K562 (cell line): ENCODE data around the gene ANTKMT. TPM values are rescaled to one million over a fixed set of nuclear protein-coding genes. Genes with fewer than 3 reads are reported as not detected.

Source experiments
- ARID3A ChIP-seq: IDR thresholded peaks from 2 replicates; pipeline ENCODE4 v1.6.1; 2012; ENCODE audit warnings: low read depth, low read length, improper control_type of control experiment, borderline replicate concordance
- CBX1 ChIP-seq: sonication (generic); IDR thresholded peaks from 2 replicates; pipeline ENCODE4 v1.6.1; 2016; ENCODE audit warnings: antibody characterized with exemption, low read depth, mild to moderate bottlenecking
- DMBX1 ChIP-seq: fragments of 250-450 bp; sonication (Bioruptor Pico); IDR thresholded peaks from 2 replicates; pipeline ENCODE4 v1.8.0; 2022; ENCODE audit warnings: inconsistent platforms, mild to moderate bottlenecking, moderate library complexity, borderline replicate concordance
- HDAC1 ChIP-seq, 2 experiments: fragments of 450-650 bp; IDR thresholded peaks; 2 replicates each; pipeline ENCODE4 v1.6.1; 2016 to 2017; ENCODE audit warnings: inconsistent platforms in 1 of 2, mild to moderate bottlenecking in 1 of 2, moderate library complexity in 1 of 2
- JUN ChIP-seq, 2 experiments: sonication (generic) in 1 of 2; formaldehyde crosslinking in 1 of 2; IDR thresholded peaks; 2 replicates each; pipeline versions ENCODE4 v1.6.1 to v1.8.0; 2012 to 2022; ENCODE audit warnings: borderline replicate concordance in 2 of 2, mild to moderate bottlenecking in 2 of 2, improper control_type of control experiment in 1 of 2, low read depth in 1 of 2, low read length in 1 of 2, missing genetic modification reagents in 1 of 2
- MXI1 ChIP-seq: IDR thresholded peaks from 2 replicates; pipeline ENCODE4 v1.6.1; 2011; ENCODE audit warnings: low read depth, mild to moderate bottlenecking, improper control_type of control experiment, low read length
- NR2C1 ChIP-seq, 2 experiments: fragments of 450-650 bp; IDR thresholded peaks; 2 replicates each; pipeline ENCODE4 v1.6.1; 2017; ENCODE audit warnings: mild to moderate bottlenecking in 2 of 2, antibody characterized with exemption in 1 of 2, inconsistent platforms in 1 of 2, missing compliant biosample characterization in 1 of 2, missing genetic modification characterization in 1 of 2
- RBM22 ChIP-seq: fragments of 200-400 bp; formaldehyde crosslinking; IDR thresholded peaks from 2 replicates; pipeline ENCODE4 v1.6.1; 2018; ENCODE audit warnings: low read length, low read depth; ENCODE audit not compliant: poor library complexity, severe bottlenecking
- RHOXF2B ChIP-seq: fragments of 250-450 bp; sonication (Bioruptor Pico); conservative IDR thresholded peaks from 2 replicates; pipeline ENCODE4 v1.5.1; 2021
- SMAD4 ChIP-seq: fragments of 250-450 bp; sonication (Bioruptor Pico); conservative IDR thresholded peaks from 2 replicates; pipeline ENCODE4 v1.8.0; 2021; ENCODE audit warnings: inconsistent platforms, mild to moderate bottlenecking, moderate library complexity
- ZBTB11 ChIP-seq, 3 experiments: fragments of 200-800 bp in 1 of 3; fragments of 250-450 bp in 1 of 3; fragments of 450-650 bp in 1 of 3; sonication (Bioruptor Pico) in 1 of 3; sonication (Bioruptor generic) in 1 of 3; formaldehyde crosslinking in 1 of 3; IDR thresholded peaks; 2 replicates each; pipeline versions ENCODE4 v1.6.1 to v1.8.0; 2016 to 2022; ENCODE audit warnings: mild to moderate bottlenecking in 2 of 3, missing genetic modification characterization in 2 of 3, missing compliant biosample characterization in 1 of 3, moderate library complexity in 1 of 3
- ZBTB7A ChIP-seq: IDR thresholded peaks from 2 replicates; pipeline ENCODE4 v1.6.1; 2011; ENCODE audit warnings: low read depth, mild to moderate bottlenecking, low read length, moderate library complexity, borderline replicate concordance; ENCODE audit not compliant: control insufficient read depth
- ZNF140 ChIP-seq: fragments of 250-450 bp; sonication (Bioruptor Pico); IDR thresholded peaks from 2 replicates; pipeline ENCODE4 v1.8.0; 2021; ENCODE audit warnings: moderate library complexity, mild to moderate bottlenecking, inconsistent platforms
- ZNF609 ChIP-seq: sonication (generic); formaldehyde crosslinking; IDR thresholded peaks from 2 replicates; pipeline ENCODE4 v1.8.1; 2023; ENCODE audit warnings: missing genetic modification reagents, mild to moderate bottlenecking, borderline replicate concordance
- polyA plus RNA-seq, 8 experiments: library from polyadenylated mRNA; depleted of rRNA in 4 of 8; stranded (reverse) in 5 of 8; unstranded in 3 of 8; fragments of >200 nt; fragmentation: Nextera tagmentation in 2 of 8; fragmentation: Illumina TruSeq in 1 of 8; extraction: Ambion mirVana in 2 of 8; extraction: Trizol in 1 of 8; gene quantifications; 2 replicates each; pipeline versions ENCODE4 v1.2.1 to v1.2.3, GENCODE V29; 2011 to 2014; ENCODE audit warnings: inconsistent platforms in 1 of 8, missing spikeins in 1 of 8
- total RNA-seq, 7 experiments: library from RNA; depleted of rRNA in 6 of 7; stranded (reverse); fragments of >200 nt in 6 of 7; fragmentation: Illumina TruSeq in 2 of 7; extraction: Trizol in 2 of 7; gene quantifications; 2 replicates each; pipeline versions ENCODE4 v1.2.1 to v1.2.3, GENCODE V29; 2011 to 2021; ENCODE audit warnings: low replicate concordance in 1 of 7

The ANTKMT gene
- total and polyA plus RNA-seq, 9 of the 15 experiments (the other 6 are each of a cell fraction or from before 2014, with no cell fraction given), result 0.58 to 217 (median 19.1) TPM

GRCh38 chr16:726438-727290, 5.7 kb downstream of the ANTKMT start, which contains the start of the genes CCDC78 and HAGHL (continued):
- TF ChIP-seq NR2C1 (IDR thresholded peaks at IDR 0.05), result no peak
- no peak for TF ChIP-seq NR2C1 (tag; IDR thresholded peaks at IDR 0.05)
- no peak for TF ChIP-seq HDAC1 (IDR thresholded peaks at IDR 0.05)
- TF ChIP-seq ARID3A, result no peak
- no peak for TF ChIP-seq DMBX1 (CRISPR knock-in tag)
- TF ChIP-seq ZBTB11 (CRISPR knock-in tag; IDR thresholded peaks at IDR 0.05), result peak in 1 of 3 experiments; percentile 55; a peak in 1 of 6 replicates
- no peak for TF ChIP-seq RHOXF2B (CRISPR knock-in tag)
- no peak for TF ChIP-seq MXI1
- peak; percentile 76; the same call in 1 of the 2 replicates for TF ChIP-seq CBX1
- peak; percentile 97 for TF ChIP-seq ZBTB7A
- TF ChIP-seq ZNF609 (CRISPR knock-in tag), result no peak
- no peak for TF ChIP-seq ZNF140 (CRISPR knock-in tag)
- no peak for TF ChIP-seq RBM22
- no peak for TF ChIP-seq JUN (IDR thresholded peaks at IDR 0.05; ENCODE audit: borderline replicate concordance, low read depth, low read length)
- TF ChIP-seq JUN (CRISPR knock-in tag; IDR thresholded peaks at IDR 0.05; ENCODE audit: borderline replicate concordance), result no peak
- TF ChIP-seq SMAD4 (CRISPR knock-in tag), result 0 out of 2 replicates have a peak, but pooled peaks have one; percentile 15
